ACHN (cell line): ENCODE results near the gene TAS1R3.

ENCODE experiments used
- DNase-seq: peaks from one replicate; pipeline ENCODE4 v3.0.0-alpha.2; 2015
- in situ Hi-C: cut with HindIII; loops from 2 replicates; pipeline ENCODE4 v1.10.0; 2017; ENCODE audit warnings: low sequenced_read_pairs, low pct_ligation_motif_present, low pct_unique_long_range_greater_than_20kb

TAS1R3 gene

GRCh38 chr1:1318131-1318652 lies 12.9 kb upstream of the TAS1R3 start:
- DNase-seq: peak; percentile 83
- in situ Hi-C loops: no loop called here

- in situ Hi-C loops: no loop called here
These were observed 12.1 kb upstream of the TAS1R3 start for GRCh38 chr1:1318777-1319645.

GRCh38 chr1:1319646-1319941 lies 11.5 kb upstream of the TAS1R3 start:
- DNase-seq: no peak

More at GRCh38 chr1:1318777-1319645, 12.1 kb upstream of the TAS1R3 start:
- DNase-seq: no peak

GRCh38 chr1:1320666-1321448 lies 10.2 kb upstream of the TAS1R3 start:
- in situ Hi-C loops: no loop called here
- no peak for DNase-seq

More at GRCh38 chr1:1319646-1319941, 11.5 kb upstream of the TAS1R3 start:
- in situ Hi-C loops: no loop called here

- in situ Hi-C loops: no loop called here
- no peak for DNase-seq
These were observed 9.6 kb upstream of the TAS1R3 start for GRCh38 chr1:1321477-1321876.

- no peak for DNase-seq
- in situ Hi-C loops: no loop called here
These were observed 8.7 kb upstream of the TAS1R3 start for GRCh38 chr1:1322418-1322817.

GRCh38 chr1:1322952-1323351 lies 8.1 kb upstream of the TAS1R3 start:
- in situ Hi-C loops: no loop called here
- no peak for DNase-seq

- in situ Hi-C loops: no loop called here
- no peak for DNase-seq
These were observed 7.0 kb upstream of the TAS1R3 start for GRCh38 chr1:1324084-1324523.

- in situ Hi-C loops: no loop called here
These were observed 6.4 kb upstream of the TAS1R3 start, which contains the start of the genes CPTP and INTS11 for GRCh38 chr1:1324524-1325287. CPTP (plus strand) TSS chr1:1324802; CDS start chr1:1326911, 2,109 bp downstream. INTS11 (minus strand) TSS chr1:1324660; CDS start chr1:1324608, 52 bp downstream.

GRCh38 chr1:1325288-1326074 lies 5.6 kb upstream of the TAS1R3 start:
- in situ Hi-C loops: no loop called here
- no peak for DNase-seq

More at GRCh38 chr1:1324524-1325287, 6.4 kb upstream of the TAS1R3 start, which contains the start of the genes CPTP and INTS11:
- DNase-seq: peak; percentile 87

GRCh38 chr1:1326075-1326605 lies 4.9 kb upstream of the TAS1R3 start:
- in situ Hi-C loops: no loop called here
- DNase-seq: no peak

GRCh38 chr1:1327291-1327690 lies 3.8 kb upstream of the TAS1R3 start:
- in situ Hi-C loops: no loop called here
- DNase-seq: no peak

- no peak for DNase-seq
- in situ Hi-C loops: no loop called here
These were observed 2.8 kb upstream of the TAS1R3 start for GRCh38 chr1:1328254-1328653.

GRCh38 chr1:1329304-1330210 lies 1.5 kb upstream of the TAS1R3 start:
- in situ Hi-C loops: no loop called here

GRCh38 chr1:1330366-1331067 lies 563 bp upstream of the TAS1R3 start:
- DNase-seq: no peak
- in situ Hi-C loops: no loop called here

More at GRCh38 chr1:1329304-1330210, 1.5 kb upstream of the TAS1R3 start:
- no peak for DNase-seq
